ENCODE results near the gene SPATA17. TPM values are rescaled to one million over a fixed set of nuclear protein-coding genes. Genes with fewer than 3 reads are reported as not detected.

SPATA17 gene
- total and polyA plus RNA-seq, 2 of the 8 experiments (the other 6 are each of a cell fraction or from before 2014, with no cell fraction given) = 0.17 to 0.48 TPM

GRCh38 chr1:217856342-217857034, 225.3 kb downstream of the SPATA17 start:
- Histone ChIP-seq H3K56ac (replicated peaks; ENCODE audit: insufficient read length, low read depth, low read length) (no peak overlapping the region), H3K9me3 (ENCODE audit: insufficient read depth in 2 of 2, low read depth in 1 of 2, low read length in 1 of 2) (no peaks in the 10 kb centered on the region), H3K79me1 (ENCODE audit: low read depth, low read length) (no peaks in the 10 kb centered on the region), H3K4ac (replicated peaks; ENCODE audit: insufficient read length, low read depth, low read length) (no peak overlapping the region), H4K8ac (ENCODE audit: extremely low read depth, insufficient read depth, low read length) (no peak overlapping the region), H3K4me1 (replicated peaks in 1 of 4; ENCODE audit: control insufficient read depth in 3 of 4, insufficient read depth in 4 of 4, low read length in 3 of 4) (no peaks in the 10 kb centered on the region), H3K9ac (replicated peaks in 1 of 4; ENCODE audit: extremely low read depth in 1 of 4, low read depth in 3 of 4, low read length in 3 of 4) (no peak overlapping the region), H3K18ac (ENCODE audit: extremely low read depth, low read length) (no peak overlapping the region), H2AFZ (ENCODE audit: low read length) (no peak overlapping the region), H3K14ac (ENCODE audit: insufficient read length) (no peak overlapping the region), H2BK120ac (replicated peaks; ENCODE audit: low read depth, low read length) (no peak overlapping the region), H3K27ac (ENCODE audit: low read depth, low read length) (no peak overlapping the region), H2BK15ac (ENCODE audit: low read length) (no peak overlapping the region), H3K4me2 (ENCODE audit: insufficient read depth in 1 of 2, low read depth in 2 of 2, low read length in 2 of 2) (no peak overlapping the region), H2BK12ac (ENCODE audit: low read depth, low read length) (no peak overlapping the region), H4K20me1 (replicated peaks in 1 of 2; ENCODE audit: control insufficient read depth in 1 of 2, insufficient read depth in 2 of 2, low read length in 2 of 2) (no peaks in the 10 kb centered on the region), H4K91ac (replicated peaks; ENCODE audit: insufficient read length, low read length) (no peak overlapping the region), H4K5ac (ENCODE audit: insufficient read length, low read depth, low read length) (no peak overlapping the region), H2BK20ac (ENCODE audit: low read length) (no peak overlapping the region), H3K23ac (ENCODE audit: insufficient read length) (no peak overlapping the region), H3K23me2 (ENCODE audit: low read depth, low read length) (no peaks in the 10 kb centered on the region; the same call in 1 of the 2 replicates), H3K36me3 (ENCODE audit: control insufficient read depth in 2 of 4, insufficient read depth in 4 of 4, low read length in 3 of 4) (no peaks in the 10 kb centered on the region), H2AK5ac (ENCODE audit: low read depth, low read length) (no peak overlapping the region), H3K27me3 (replicated peaks in 1 of 4; ENCODE audit: control insufficient read depth in 3 of 4, extremely low read depth in 1 of 4, insufficient read depth in 3 of 4, low read length in 3 of 4) (no peaks in the 10 kb centered on the region), H3K79me2 (ENCODE audit: control insufficient read depth in 1 of 2, insufficient read depth in 2 of 2, low read length in 2 of 2) (no peaks in the 10 kb centered on the region), H3K4me3 (ENCODE audit: extremely low read depth in 1 of 4, insufficient read depth in 2 of 4, low read depth in 3 of 4, low read length in 4 of 4) (no peak overlapping the region), H2BK5ac (ENCODE audit: low read depth, low read length) (no peak overlapping the region)
- no peak for FAIRE-seq
- TF ChIP-seq FOSL1 (IDR thresholded peaks at IDR 0.05; ENCODE audit: insufficient read depth, low read depth, low read length) = no peak
- TF ChIP-seq SIX5 (IDR thresholded peaks at IDR 0.05; ENCODE audit: low read depth, low read length) = no peak
- no peak for TF ChIP-seq PHF8 (conservative IDR thresholded peaks at IDR 0.05; ENCODE audit: low read depth, low read length)
- TF ChIP-seq POLR2AphosphoS5 (IDR thresholded peaks at IDR 0.05; ENCODE audit: low read depth, low read length) = no peak
- TF ChIP-seq, protein P1, sequence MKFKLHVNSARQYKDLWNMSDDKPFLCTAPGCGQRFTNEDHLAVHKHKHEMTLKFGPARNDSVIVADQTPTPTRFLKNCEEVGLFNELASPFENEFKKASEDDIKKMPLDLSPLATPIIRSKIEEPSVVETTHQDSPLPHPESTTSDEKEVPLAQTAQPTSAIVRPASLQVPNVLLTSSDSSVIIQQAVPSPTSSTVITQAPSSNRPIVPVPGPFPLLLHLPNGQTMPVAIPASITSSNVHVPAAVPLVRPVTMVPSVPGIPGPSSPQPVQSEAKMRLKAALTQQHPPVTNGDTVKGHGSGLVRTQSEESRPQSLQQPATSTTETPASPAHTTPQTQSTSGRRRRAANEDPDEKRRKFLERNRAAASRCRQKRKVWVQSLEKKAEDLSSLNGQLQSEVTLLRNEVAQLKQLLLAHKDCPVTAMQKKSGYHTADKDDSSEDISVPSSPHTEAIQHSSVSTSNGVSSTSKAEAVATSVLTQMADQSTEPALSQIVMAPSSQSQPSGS (IDR thresholded peaks at IDR 0.05; ENCODE audit: low read length) = no peak
- no peak for TF ChIP-seq RFX5 (IDR thresholded peaks at IDR 0.05; ENCODE audit: borderline replicate concordance, low read depth, low read length)
- TF ChIP-seq CREB1 (IDR thresholded peaks at IDR 0.05) = no peak
- TF ChIP-seq NRF1 (IDR thresholded peaks at IDR 0.05; ENCODE audit: low read depth, low read length) = no peak
- no peak for TF ChIP-seq KDM5A (IDR thresholded peaks at IDR 0.05; ENCODE audit: low read length)
- no peak for TF ChIP-seq HDAC2 (IDR thresholded peaks at IDR 0.05; ENCODE audit: borderline replicate concordance in 1 of 2, low read depth in 2 of 2, low read length in 2 of 2)
- TF ChIP-seq TBP (IDR thresholded peaks at IDR 0.05; ENCODE audit: low read depth, low read length) = no peak
- CTCF ChIA-PET (ENCODE audit: partially characterized antibody) = interaction anchor here (0.9 to 1.6 kb wide), 5 partner anchors 16 to 33 kb away, joined by 3 to 4 read pairs (median 3); no protein-coding TSS in a partner anchor
- POLR2A ChIA-PET (ENCODE audit: partially characterized antibody) = no interaction called here
- WGBS, 2 experiments (ENCODE audit: extremely low coverage in 1 of 2, insufficient coverage in 1 of 2, insufficient read length in 1 of 2, insufficient replicate concordance in 2 of 2, low coverage in 1 of 2, low lambda C conversion rate in 2 of 2, missing lambda C conversion rate in 1 of 2) = 96% methylated on average over 6 of the region's 6 CpGs; no CpG with 5 or more reads in 1 of the 2 experiments
- DNase-seq (ENCODE audit: low read depth in 1 of 2, low spot score in 2 of 2) = no peak

Data from H1 (cell line).